Fibroblast of lung (primary cell): ENCODE measurements around the gene NRIP3. TPM values are rescaled to one million over a fixed set of nuclear protein-coding genes. Genes with fewer than 3 reads are reported as not detected.

ENCODE experiments used
- DNase-seq, 2 donors: peaks; one replicate each; pipeline versions ENCODE4 v3.0.0 to v3.0.0-alpha.2; 2010; ENCODE audit warnings: low read depth in 2 of 2
- H2AFZ ChIP-seq: 2 replicates; pipeline ENCODE4 v1.5.1; 2012; ENCODE audit warnings: low read length, control low read depth, inconsistent platforms
- H3K27ac ChIP-seq: 2 replicates; pipeline ENCODE4 v1.5.1; 2011; ENCODE audit warnings: low read length, control low read depth; ENCODE audit not compliant: insufficient read depth
- H3K27me3 ChIP-seq: 2 replicates; pipeline ENCODE4 v1.5.1; 2011; ENCODE audit warnings: mild to moderate bottlenecking, low read length; ENCODE audit not compliant: control insufficient read depth, insufficient read depth
- H3K36me3 ChIP-seq: 2 replicates; pipeline ENCODE4 v1.5.1; 2011; ENCODE audit warnings: low read length; ENCODE audit not compliant: control insufficient read depth, insufficient read depth
- H3K4me1 ChIP-seq: 2 replicates; pipeline ENCODE4 v1.5.1; 2011; ENCODE audit warnings: low read length; ENCODE audit not compliant: control insufficient read depth, insufficient read depth; ENCODE audit errors: extremely low read depth
- H3K4me2 ChIP-seq: 2 replicates; pipeline ENCODE4 v1.5.1; 2011; ENCODE audit warnings: low read length, control low read depth; ENCODE audit not compliant: insufficient read depth; ENCODE audit errors: extremely low read depth
- H3K4me3 ChIP-seq, 4 experiments: fragments of 200-600 bp in 1 of 4; sonication (generic) in 1 of 4; replicated peaks in 1 of 4; 2 replicates each; pipeline ENCODE4 v1.5.1; 2011 to 2016; ENCODE audit warnings: low read length in 4 of 4, low read depth in 3 of 4, mild to moderate bottlenecking in 3 of 4, control low read depth in 2 of 4, inconsistent platforms in 1 of 4, mixed read lengths in 1 of 4; ENCODE audit not compliant: insufficient read depth in 1 of 4; ENCODE audit errors: control extremely low read depth in 1 of 4
- H3K79me2 ChIP-seq: 2 replicates; pipeline ENCODE4 v1.5.1; 2012; ENCODE audit warnings: mild to moderate bottlenecking, low read length, inconsistent platforms; ENCODE audit not compliant: control insufficient read depth, insufficient read depth
- H3K9ac ChIP-seq: 2 replicates; pipeline ENCODE4 v1.5.1; 2011; ENCODE audit warnings: mild to moderate bottlenecking, low read length, control low read depth; ENCODE audit not compliant: insufficient read depth
- H3K9me3 ChIP-seq: 2 replicates; pipeline ENCODE4 v1.5.1; 2012; ENCODE audit warnings: low read depth, low read length; ENCODE audit not compliant: control insufficient read depth, insufficient read depth
- H4K20me1 ChIP-seq: 2 replicates; pipeline ENCODE4 v1.5.1; 2011; ENCODE audit warnings: low read length; ENCODE audit not compliant: control insufficient read depth, insufficient read depth; ENCODE audit errors: extremely low read depth
- EZH2 ChIP-seq: IDR thresholded peaks from 2 replicates; pipeline ENCODE4 v1.5.1; 2012; ENCODE audit warnings: low read length, control low read depth, mild to moderate bottlenecking; ENCODE audit errors: missing control alignments
- polyA plus RNA-seq, 2 donors: library from polyadenylated mRNA; depleted of rRNA in 1 of 2; stranded (reverse) in 1 of 2; unstranded in 1 of 2; fragments of >200 nt; gene quantifications; 2 replicates each; pipeline ENCODE4 v1.2.1, GENCODE V29; 2011 to 2012; ENCODE audit warnings: missing spikeins in 1 of 2
- total RNA-seq: library from RNA; depleted of rRNA; stranded (reverse); fragments of >200 nt; gene quantifications from 2 replicates; pipeline ENCODE4 v1.2.1, GENCODE V29; 2014
- TF ChIP-seq, protein P1 (sequence below), 2 donors: IDR thresholded peaks in 1 of 2; conservative IDR thresholded peaks in 1 of 2; 1 replicate in 1 of 2; 2 replicates in 1 of 2; pipeline ENCODE4 v1.5.1; 2011 to 2012; ENCODE audit warnings: low read length in 2 of 2, control low read depth in 1 of 2, inconsistent platforms in 1 of 2, low read depth in 1 of 2, mild to moderate bottlenecking in 1 of 2

The NRIP3 gene
- total and polyA plus RNA-seq, 2 donors (not counting 1 experiment from before 2014, with no cell fraction given) = 8.8 to 11.7 TPM

DNA sequence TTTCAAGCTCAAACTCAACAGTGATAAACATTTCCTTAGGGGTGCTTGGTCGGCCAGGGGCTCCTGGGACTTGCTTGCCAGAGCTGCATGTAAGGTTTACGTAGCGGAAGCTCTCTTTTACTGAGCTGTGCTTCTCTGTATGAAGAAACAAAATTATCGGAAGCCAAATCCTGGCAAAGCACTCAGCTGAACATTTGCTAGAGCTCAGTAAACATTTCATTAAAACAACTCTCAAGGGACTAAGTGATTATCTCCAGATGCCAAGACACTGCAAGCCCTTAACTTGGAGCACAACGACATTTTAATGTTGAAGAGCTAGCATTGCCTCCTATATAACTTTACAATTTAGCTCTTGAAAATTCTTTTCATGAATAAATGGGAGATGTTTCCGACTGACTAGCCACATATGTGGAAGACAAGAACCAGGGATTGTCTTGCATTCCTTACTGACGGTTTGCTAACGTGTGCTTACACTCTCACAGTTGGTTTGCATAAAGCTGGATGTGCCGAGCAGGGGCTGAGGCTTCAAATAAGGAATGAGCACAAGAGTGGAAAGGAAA, 44.2 kb upstream of the NRIP3 start:
- peak overlapping the region; percentile 67 for H3K4me2 ChIP-seq
- peak in 1 of 2 donors; percentile 83 for DNase-seq
- no peak overlapping the region for H3K9ac ChIP-seq
- H2AFZ ChIP-seq = peak overlapping the region; percentile 35
- H3K4me3 ChIP-seq = peak overlapping the region; percentile 1 to 23 (median 6)
- no peaks in the 10 kb centered on the region for H3K36me3 ChIP-seq
- H3K79me2 ChIP-seq = no peaks in the 10 kb centered on the region
- no peaks in the 10 kb centered on the region for H3K27me3 ChIP-seq
- no peak overlapping the region for H3K27ac ChIP-seq
- no peaks in the 10 kb centered on the region for H4K20me1 ChIP-seq
- H3K9me3 ChIP-seq = no peaks in the 10 kb centered on the region
- no peak for TF ChIP-seq EZH2
- TF ChIP-seq, protein P1, sequence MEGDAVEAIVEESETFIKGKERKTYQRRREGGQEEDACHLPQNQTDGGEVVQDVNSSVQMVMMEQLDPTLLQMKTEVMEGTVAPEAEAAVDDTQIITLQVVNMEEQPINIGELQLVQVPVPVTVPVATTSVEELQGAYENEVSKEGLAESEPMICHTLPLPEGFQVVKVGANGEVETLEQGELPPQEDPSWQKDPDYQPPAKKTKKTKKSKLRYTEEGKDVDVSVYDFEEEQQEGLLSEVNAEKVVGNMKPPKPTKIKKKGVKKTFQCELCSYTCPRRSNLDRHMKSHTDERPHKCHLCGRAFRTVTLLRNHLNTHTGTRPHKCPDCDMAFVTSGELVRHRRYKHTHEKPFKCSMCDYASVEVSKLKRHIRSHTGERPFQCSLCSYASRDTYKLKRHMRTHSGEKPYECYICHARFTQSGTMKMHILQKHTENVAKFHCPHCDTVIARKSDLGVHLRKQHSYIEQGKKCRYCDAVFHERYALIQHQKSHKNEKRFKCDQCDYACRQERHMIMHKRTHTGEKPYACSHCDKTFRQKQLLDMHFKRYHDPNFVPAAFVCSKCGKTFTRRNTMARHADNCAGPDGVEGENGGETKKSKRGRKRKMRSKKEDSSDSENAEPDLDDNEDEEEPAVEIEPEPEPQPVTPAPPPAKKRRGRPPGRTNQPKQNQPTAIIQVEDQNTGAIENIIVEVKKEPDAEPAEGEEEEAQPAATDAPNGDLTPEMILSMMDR (conservative IDR thresholded peaks at IDR 0.05 in 1 of 2, IDR thresholded peaks at IDR 0.05 in 1 of 2; ENCODE audit: low read depth in 1 of 2, low read length in 2 of 2) = no peak
- peaks cover 8% of the 10 kb centered on the region for H3K4me1 ChIP-seq

DNA sequence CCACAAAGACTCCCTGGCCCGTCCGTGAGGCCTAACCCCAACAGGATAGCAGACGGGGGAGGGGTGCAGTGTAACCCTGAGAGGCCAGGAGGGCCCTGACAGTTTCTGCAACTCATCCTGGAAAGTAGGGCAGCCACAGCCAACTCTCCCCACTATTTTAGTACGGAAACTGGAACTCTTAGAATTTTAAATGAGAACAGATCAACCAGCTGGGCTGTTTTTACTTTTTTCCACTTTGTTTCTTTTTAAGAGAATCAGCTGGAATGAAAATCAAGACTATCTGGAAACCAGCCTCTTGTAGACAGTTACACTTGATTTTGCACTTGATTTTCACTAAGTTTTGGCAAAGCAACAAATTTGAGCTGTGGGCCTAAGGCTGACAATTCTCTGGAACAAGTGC, 42.7 kb upstream of the NRIP3 start:
- no peak overlapping the region for H2AFZ ChIP-seq
- H3K4me3 ChIP-seq = no peak overlapping the region
- no peaks in the 10 kb centered on the region for H3K27me3 ChIP-seq
- DNase-seq = no peak
- no peaks in the 10 kb centered on the region for H3K36me3 ChIP-seq
- peaks cover 8% of the 10 kb centered on the region for H3K4me1 ChIP-seq
- no peaks in the 10 kb centered on the region for H4K20me1 ChIP-seq
- no peak overlapping the region for H3K9ac ChIP-seq
- H3K4me2 ChIP-seq = no peak overlapping the region
- TF ChIP-seq EZH2 = no peak
- TF ChIP-seq, protein P1 (conservative IDR thresholded peaks at IDR 0.05 in 1 of 2, IDR thresholded peaks at IDR 0.05 in 1 of 2; ENCODE audit: low read depth in 1 of 2, low read length in 2 of 2) = no peak
- no peaks in the 10 kb centered on the region for H3K79me2 ChIP-seq
- no peak overlapping the region for H3K27ac ChIP-seq
- no peaks in the 10 kb centered on the region for H3K9me3 ChIP-seq

DNA sequence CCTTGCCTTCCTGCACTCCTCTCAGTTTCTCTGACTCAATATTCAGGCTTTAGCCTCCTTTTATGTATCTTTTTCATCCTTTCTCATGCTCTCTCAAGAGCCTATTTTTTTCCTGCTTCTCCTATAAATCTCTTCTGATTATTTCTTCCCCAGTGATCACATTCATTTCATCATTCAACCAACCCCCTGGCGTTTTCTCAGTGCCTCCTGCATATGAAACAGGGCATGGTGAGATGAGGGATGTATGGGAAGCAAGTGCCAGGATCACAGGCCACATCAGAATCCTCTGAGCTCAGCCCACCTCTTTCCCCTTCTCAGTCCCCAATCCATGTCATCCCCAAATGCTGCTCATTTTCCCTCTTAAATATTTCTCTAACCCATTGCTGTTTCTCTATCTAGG, 38.7 kb upstream of the NRIP3 start:
- TF ChIP-seq EZH2 = no peak
- TF ChIP-seq, protein P1 (conservative IDR thresholded peaks at IDR 0.05 in 1 of 2, IDR thresholded peaks at IDR 0.05 in 1 of 2; ENCODE audit: low read depth in 1 of 2, low read length in 2 of 2) = no peak
- Histone ChIP-seq H3K4me1 (peaks cover 2% of the 10 kb centered on the region), H3K4me2 (no peak overlapping the region), H3K27ac (no peak overlapping the region), H3K4me3 (no peak overlapping the region), H3K27me3 (peaks cover 2% of the 10 kb centered on the region), H4K20me1 (no peaks in the 10 kb centered on the region), H3K36me3 (no peaks in the 10 kb centered on the region), H3K9ac (no peak overlapping the region), H2AFZ (no peak overlapping the region), H3K79me2 (no peaks in the 10 kb centered on the region), H3K9me3 (no peaks in the 10 kb centered on the region)
- DNase-seq = no peak
